ENCODE data around the gene HIBADH. TPM values are rescaled to one million over a fixed set of nuclear protein-coding genes. Genes with fewer than 3 reads are reported as not detected.

HIBADH gene
- 97.0 and 102 TPM in 2 replicates for total RNA-seq

DNA sequence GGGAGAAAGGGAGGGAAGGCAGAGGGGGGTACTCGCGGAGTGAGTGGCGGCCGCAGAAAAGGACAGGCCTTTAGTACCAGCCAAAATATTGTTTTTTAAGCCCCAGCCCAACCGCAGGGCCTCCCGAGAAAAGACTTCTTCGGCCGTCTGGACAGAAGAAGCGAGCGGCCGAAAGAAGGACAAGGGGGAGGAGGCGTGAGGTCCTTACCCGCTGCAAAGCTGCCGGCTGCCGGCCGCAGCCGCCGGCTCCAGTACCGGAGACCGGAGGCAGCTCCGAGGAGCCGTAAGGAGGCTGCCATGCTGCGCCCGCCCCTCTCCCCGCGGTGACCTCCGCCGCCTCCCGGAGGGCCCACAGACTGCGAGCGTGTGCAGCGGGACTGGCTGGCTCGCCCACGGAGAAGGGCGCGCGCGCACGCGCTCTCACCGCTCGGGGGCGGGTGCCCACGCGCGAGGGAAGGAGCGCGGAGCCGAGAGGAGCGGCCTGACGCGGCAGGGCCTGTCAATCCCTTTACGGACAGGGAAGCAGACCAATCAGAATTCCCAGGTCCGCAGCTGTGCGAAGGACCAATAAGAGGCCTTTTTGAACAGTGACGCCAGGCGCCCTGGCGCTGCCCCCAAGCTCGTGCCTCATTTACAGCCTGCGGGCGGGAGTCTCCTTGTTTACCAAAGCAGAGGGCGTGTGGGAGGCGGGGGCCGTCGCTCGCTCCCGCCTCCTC is at the start of gene HIBADH:
Gene HIBADH, minus strand, starts transcription at position 394 of the 716 bp plus-strand sequence. Its CDS starts 95 bp downstream, at position 299.

Other genes starting within 250 kb of the HIBADH start
- 123 and 135 TPM in 2 replicates for gene TAX1BP1, start 77.3 kb upstream of the HIBADH start, total RNA-seq